Measurements from ENCODE around the gene ACTA2.

GRCh38 chr10:88953662-88954061 lies 1.1 kb upstream of the ACTA2 start:
- TF ChIP-seq POLR2A (IDR thresholded peaks at IDR 0.05) (no peak), CTCF (IDR thresholded peaks at IDR 0.05) (no peak), POLR2AphosphoS5 (IDR thresholded peaks at IDR 0.05) (no peak)
